ENCODE data around the gene HELZ2. TPM values are rescaled to one million over a fixed set of nuclear protein-coding genes. Genes with fewer than 3 reads are reported as not detected.

HELZ2 gene
- total and polyA plus RNA-seq, 7 experiments from 2014 or later = 3.8 to 102 (median 24.9) TPM

GRCh38 chr20:63563225-63563935 lies 10.7 kb downstream of the HELZ2 start:
- peaks cover 0 to 2% (median 0%) of the 10 kb centered on the region in 11 donors for H3K9me3 Mint-ChIP-seq
- peaks cover 11 to 14% of the 10 kb centered on the region in 2 donors for H3K4me1 ChIP-seq (ENCODE audit: control insufficient read depth in 2 of 2, insufficient read depth in 2 of 2, low read length in 2 of 2)
- ChIA-PET CTCF (no interaction called here), POLR2A (no interaction called here)
- H3K9me3 ChIP-seq (ENCODE audit: control insufficient read depth in 2 of 3, low read length in 3 of 3) = no peaks in the 10 kb centered on the region
- no peaks in the 10 kb centered on the region for H3K27me3 ChIP-seq (ENCODE audit: control insufficient read depth in 2 of 2, insufficient read depth in 2 of 2, low read length in 2 of 2)
- no peak overlapping the region for H3K4me3 ChIP-seq (ENCODE audit: low read length)
- H3K4me1 Mint-ChIP-seq = peaks cover 9 to 16% (median 11%) of the 10 kb centered on the region in 7 donors
- peaks cover 0 to 23% (median 4%) of the 10 kb centered on the region in 5 donors for H3K36me3 Mint-ChIP-seq
- no peak overlapping the region for H3K27ac Mint-ChIP-seq
- H3K27me3 Mint-ChIP-seq = no peaks in the 10 kb centered on the region
- H3K4me3 Mint-ChIP-seq = no peak overlapping the region
- no peak overlapping the region for H3K27ac ChIP-seq (ENCODE audit: low read depth, low read length)
- ATAC-seq = no peak
- H3K36me3 ChIP-seq (ENCODE audit: control insufficient read depth in 2 of 3, insufficient read depth in 3 of 3, low read length in 3 of 3) = peaks cover 0 to 62% (median 3%) of the 10 kb centered on the region in 3 experiments
- intact Hi-C loops (cut with micrococcal nuclease) = no loop called here
- no peak for DNase-seq

- Histone ChIP-seq H3K9me3 (ENCODE audit: control insufficient read depth in 2 of 3, low read length in 3 of 3) (no peaks in the 10 kb centered on the region), H3K36me3 (ENCODE audit: control insufficient read depth in 2 of 3, insufficient read depth in 3 of 3, low read length in 3 of 3) (peaks cover 0 to 62% (median 3%) of the 10 kb centered on the region in 3 experiments), H3K27ac (ENCODE audit: low read depth, low read length) (no peak overlapping the region), H3K27me3 (ENCODE audit: control insufficient read depth in 2 of 2, insufficient read depth in 2 of 2, low read length in 2 of 2) (no peaks in the 10 kb centered on the region), H3K4me1 (ENCODE audit: control insufficient read depth in 2 of 2, insufficient read depth in 2 of 2, low read length in 2 of 2) (peaks cover 3 to 6% of the 10 kb centered on the region in 2 donors), H3K4me3 (ENCODE audit: low read length) (no peak overlapping the region)
- Mint-ChIP-seq H3K9me3 (peaks cover 0 to 2% (median 0%) of the 10 kb centered on the region in 11 donors), H3K4me3 (no peak overlapping the region), H3K36me3 (peaks cover 0 to 23% (median 4%) of the 10 kb centered on the region in 5 donors), H3K4me1 (peaks cover 3 to 10% (median 5%) of the 10 kb centered on the region in 7 donors), H3K27ac (no peak overlapping the region), H3K27me3 (no peaks in the 10 kb centered on the region)
- intact Hi-C loops (cut with micrococcal nuclease) = no loop called here
- DNase-seq (no peak), ATAC-seq (no peak)
- CTCF ChIA-PET = no interaction called here
- POLR2A ChIA-PET = interaction anchor here (0.9 kb wide), 1 partner anchor 20 kb away, joined by 3 read pairs; no protein-coding TSS in a partner anchor
These were observed 11.4 kb downstream of the HELZ2 start for GRCh38 chr20:63562461-63563224.

- H3K27me3 Mint-ChIP-seq = no peaks in the 10 kb centered on the region
- Histone ChIP-seq H3K27me3 (ENCODE audit: control insufficient read depth in 2 of 2, insufficient read depth in 2 of 2, low read length in 2 of 2) (no peaks in the 10 kb centered on the region), H3K9me3 (ENCODE audit: control insufficient read depth in 2 of 3, low read length in 3 of 3) (no peaks in the 10 kb centered on the region), H3K4me3 (ENCODE audit: low read length) (no peak overlapping the region), H3K4me1 (ENCODE audit: control insufficient read depth in 2 of 2, insufficient read depth in 2 of 2, low read length in 2 of 2) (no peaks in the 10 kb centered on the region), H3K27ac (ENCODE audit: low read depth, low read length) (no peak overlapping the region), H3K36me3 (ENCODE audit: control insufficient read depth in 2 of 3, insufficient read depth in 3 of 3, low read length in 3 of 3) (peaks cover 0 to 62% (median 3%) of the 10 kb centered on the region in 3 experiments)
- H3K9me3 Mint-ChIP-seq = peaks cover 0 to 2% (median 0%) of the 10 kb centered on the region in 11 donors
- H3K4me3 Mint-ChIP-seq = no peak overlapping the region
- peaks cover 0 to 19% (median 4%) of the 10 kb centered on the region in 5 donors for H3K36me3 Mint-ChIP-seq
- ChIA-PET CTCF (no interaction called here), POLR2A (interaction anchor here (0.6 to 0.9 kb wide), 2 partner anchors 21 to 70 kb away, joined by 3 read pairs; no protein-coding TSS in a partner anchor)
- peaks cover 0 to 5% (median 0%) of the 10 kb centered on the region in 7 donors for H3K4me1 Mint-ChIP-seq
- no peak for DNase-seq
- intact Hi-C loops (cut with micrococcal nuclease) = no loop called here
- no peak overlapping the region for H3K27ac Mint-ChIP-seq
- no peak for ATAC-seq
These were observed 12.2 kb downstream of the HELZ2 start for GRCh38 chr20:63561624-63562396.

GRCh38 chr20:63560856-63561609 lies 13.0 kb downstream of the HELZ2 start:
- H3K4me1 Mint-ChIP-seq = peaks cover 0 to 5% (median 0%) of the 10 kb centered on the region in 7 donors

GRCh38 chr20:63560333-63560805 lies 13.7 kb downstream of the HELZ2 start:
- ATAC-seq = no peak
- H3K9me3 ChIP-seq (ENCODE audit: control insufficient read depth in 2 of 3, low read length in 3 of 3) = no peaks in the 10 kb centered on the region
- intact Hi-C loops (cut with micrococcal nuclease) = no loop called here
- no peak overlapping the region for H3K4me3 Mint-ChIP-seq
- no peak for DNase-seq
- no peak overlapping the region for H3K27ac ChIP-seq (ENCODE audit: low read depth, low read length)
- no peaks in the 10 kb centered on the region for H3K4me1 ChIP-seq (ENCODE audit: control insufficient read depth in 2 of 2, insufficient read depth in 2 of 2, low read length in 2 of 2)
- peaks cover 0 to 5% (median 0%) of the 10 kb centered on the region in 7 donors for H3K4me1 Mint-ChIP-seq
- H3K36me3 Mint-ChIP-seq = peaks cover 0 to 15% (median 4%) of the 10 kb centered on the region in 5 donors
- POLR2A ChIA-PET = interaction anchor here (1.0 kb wide), 1 partner anchor 65 kb away, joined by 4 read pairs; no protein-coding TSS in a partner anchor
- no peaks in the 10 kb centered on the region for H3K27me3 ChIP-seq (ENCODE audit: control insufficient read depth in 2 of 2, insufficient read depth in 2 of 2, low read length in 2 of 2)
- H3K27ac Mint-ChIP-seq = peak overlapping the region in 1 of 9 donors; percentile 49
- H3K36me3 ChIP-seq (ENCODE audit: control insufficient read depth in 2 of 3, insufficient read depth in 3 of 3, low read length in 3 of 3) = peaks cover 0 to 57% (median 3%) of the 10 kb centered on the region in 3 experiments
- CTCF ChIA-PET = no interaction called here
- H3K27me3 Mint-ChIP-seq = no peaks in the 10 kb centered on the region
- H3K4me3 ChIP-seq (ENCODE audit: low read length) = no peak overlapping the region
- peaks cover 0 to 2% (median 0%) of the 10 kb centered on the region in 11 donors for H3K9me3 Mint-ChIP-seq

More at GRCh38 chr20:63560856-63561609, 13.0 kb downstream of the HELZ2 start:
- ATAC-seq = no peak
- ChIA-PET POLR2A (interaction anchor here (1.0 kb wide), 1 partner anchor 64 kb away, joined by 4 read pairs; no protein-coding TSS in a partner anchor), CTCF (no interaction called here)
- Histone ChIP-seq H3K9me3 (ENCODE audit: control insufficient read depth in 2 of 3, low read length in 3 of 3) (no peaks in the 10 kb centered on the region), H3K4me3 (ENCODE audit: low read length) (no peak overlapping the region), H3K27me3 (ENCODE audit: control insufficient read depth in 2 of 2, insufficient read depth in 2 of 2, low read length in 2 of 2) (no peaks in the 10 kb centered on the region), H3K27ac (ENCODE audit: low read depth, low read length) (no peak overlapping the region), H3K36me3 (ENCODE audit: control insufficient read depth in 2 of 3, insufficient read depth in 3 of 3, low read length in 3 of 3) (peaks cover 0 to 62% (median 3%) of the 10 kb centered on the region in 3 experiments), H3K4me1 (ENCODE audit: control insufficient read depth in 2 of 2, insufficient read depth in 2 of 2, low read length in 2 of 2) (no peaks in the 10 kb centered on the region)
- intact Hi-C loops (cut with micrococcal nuclease) = no loop called here
- DNase-seq = no peak
- no peaks in the 10 kb centered on the region for H3K27me3 Mint-ChIP-seq
- H3K36me3 Mint-ChIP-seq = peaks cover 0 to 18% (median 4%) of the 10 kb centered on the region in 5 donors
- no peak overlapping the region for H3K4me3 Mint-ChIP-seq
- H3K9me3 Mint-ChIP-seq = peaks cover 0 to 2% (median 0%) of the 10 kb centered on the region in 11 donors
- no peak overlapping the region for H3K27ac Mint-ChIP-seq

Measured in naive thymus-derived CD4-positive, alpha-beta T cell (primary cell).